ENCODE data around the gene CDK5RAP2.

Gene CDK5RAP2

GRCh38 chr9:120377268-120378159 is 202.5 kb downstream of the CDK5RAP2 start:
- no peak for DNase-seq

GRCh38 chr9:120376101-120376500 is 203.9 kb downstream of the CDK5RAP2 start:
- no peak for DNase-seq

GRCh38 chr9:120375316-120375715 is 204.7 kb downstream of the CDK5RAP2 start:
- DNase-seq, result no peak

- DNase-seq, result no peak
Measured at GRCh38 chr9:120374817-120375216, 205.2 kb downstream of the CDK5RAP2 start.

GRCh38 chr9:120374239-120374638 is 205.7 kb downstream of the CDK5RAP2 start:
- DNase-seq, result no peak

- DNase-seq, result no peak
Measured at GRCh38 chr9:120372040-120372439, 207.9 kb downstream of the CDK5RAP2 start.

- no peak for DNase-seq
Measured at GRCh38 chr9:120369608-120370220, 210.3 kb downstream of the CDK5RAP2 start.

- DNase-seq, result no peak
Measured at GRCh38 chr9:120368799-120369198, 211.2 kb downstream of the CDK5RAP2 start.

- no peak for DNase-seq
Measured at GRCh38 chr9:120366644-120367019, 213.3 kb downstream of the CDK5RAP2 start.

- DNase-seq, result no peak
Measured at GRCh38 chr9:120365386-120365785, 214.6 kb downstream of the CDK5RAP2 start.

GRCh38 chr9:120363697-120364096 is 216.3 kb downstream of the CDK5RAP2 start:
- DNase-seq, result no peak

GRCh38 chr9:120362446-120362845 is 217.5 kb downstream of the CDK5RAP2 start:
- DNase-seq, result no peak

GRCh38 chr9:120361551-120361950 is 218.4 kb downstream of the CDK5RAP2 start:
- DNase-seq, result no peak

- no peak for DNase-seq
Measured at GRCh38 chr9:120360510-120360909, 219.5 kb downstream of the CDK5RAP2 start.

- no peak for DNase-seq
Measured at GRCh38 chr9:120360046-120360445, 219.9 kb downstream of the CDK5RAP2 start.

- DNase-seq, result no peak
Measured at GRCh38 chr9:120358877-120359276, 221.1 kb downstream of the CDK5RAP2 start.

GRCh38 chr9:120353506-120353905 is 226.5 kb downstream of the CDK5RAP2 start:
- no peak for DNase-seq

- DNase-seq, result no peak
Measured at GRCh38 chr9:120351106-120351505, 228.9 kb downstream of the CDK5RAP2 start.

- no peak for DNase-seq
Measured at GRCh38 chr9:120350596-120350995, 229.4 kb downstream of the CDK5RAP2 start.

- DNase-seq, result peak; percentile 8
Measured at GRCh38 chr9:120348951-120349429, 231.0 kb downstream of the CDK5RAP2 start.

- no peak for DNase-seq
Measured at GRCh38 chr9:120345379-120345778, 234.6 kb downstream of the CDK5RAP2 start.

- no peak for DNase-seq
Measured at GRCh38 chr9:120344230-120344629, 235.7 kb downstream of the CDK5RAP2 start.

- DNase-seq, result no peak
Measured at GRCh38 chr9:120343416-120343815, 236.6 kb downstream of the CDK5RAP2 start.

Data from NCI-H1417 treated with DMSO at 0.1 percent for 48 hours (cell line).